Hepatocyte (in vitro differentiated cells): ENCODE measurements around the gene C2CD2L. TPM values are rescaled to one million over a fixed set of nuclear protein-coding genes. Genes with fewer than 3 reads are reported as not detected.

Experiments used
- DNase-seq: peaks from one replicate; pipeline ENCODE4 v3.0.0-alpha.2; 2016; ENCODE audit warnings: low spot score
- H2AFZ ChIP-seq: fragments of 200-600 bp; sonication (generic); 2 replicates; pipeline ENCODE4 v1.6.0; 2016; ENCODE audit warnings: antibody characterized with exemption, mild to moderate bottlenecking
- H3K27ac ChIP-seq: fragments of 200-600 bp; sonication (generic); 2 replicates; pipeline ENCODE4 v1.5.1; 2016; ENCODE audit warnings: mild to moderate bottlenecking
- H3K27me3 ChIP-seq: fragments of 200-600 bp; sonication (generic); 2 replicates; pipeline ENCODE4 v1.6.1; 2016
- H3K36me3 ChIP-seq: fragments of 200-600 bp; sonication (generic); replicated peaks from 2 replicates; pipeline ENCODE4 v1.5.1; 2016; ENCODE audit warnings: low read depth; ENCODE audit not compliant: insufficient read depth
- H3K4me1 ChIP-seq: fragments of 200-600 bp; sonication (generic); 2 replicates; pipeline ENCODE4 v1.5.1; 2016; ENCODE audit warnings: mild to moderate bottlenecking, moderate library complexity; ENCODE audit not compliant: insufficient read depth
- H3K4me2 ChIP-seq: fragments of 200-600 bp; sonication (generic); 2 replicates; pipeline ENCODE4 v1.6.0; 2016
- H3K4me3 ChIP-seq: fragments of 200-600 bp; sonication (generic); 2 replicates; pipeline ENCODE4 v1.5.1; 2016; ENCODE audit warnings: mild to moderate bottlenecking
- H3K79me2 ChIP-seq: fragments of 200-600 bp; sonication (generic); 2 replicates; pipeline ENCODE4 v1.6.0; 2017; ENCODE audit warnings: mild to moderate bottlenecking
- H3K9me2 ChIP-seq: fragments of 200-600 bp; sonication (generic); replicated peaks from 2 replicates; pipeline ENCODE4 v1.6.0; 2017; ENCODE audit warnings: mild to moderate bottlenecking; ENCODE audit not compliant: insufficient read depth
- H3K9me3 ChIP-seq: fragments of 200-600 bp; sonication (generic); 2 replicates; pipeline ENCODE4 v1.5.1; 2016; ENCODE audit warnings: low read depth, mild to moderate bottlenecking
- H4K20me1 ChIP-seq: fragments of 200-600 bp; sonication (generic); 2 replicates; pipeline ENCODE4 v1.6.0; 2016; ENCODE audit warnings: mild to moderate bottlenecking; ENCODE audit not compliant: insufficient read depth, poor library complexity, severe bottlenecking
- CTCF ChIP-seq: fragments of 200-600 bp; sonication (generic); IDR thresholded peaks from 2 replicates; pipeline ENCODE4 v1.5.1; 2016; ENCODE audit warnings: antibody characterized with exemption, mild to moderate bottlenecking; ENCODE audit not compliant: poor library complexity
- EZH2 ChIP-seq: fragments of 200-600 bp; sonication (generic); IDR thresholded peaks from 2 replicates; pipeline ENCODE4 v1.6.1; 2016; ENCODE audit warnings: antibody characterized with exemption, mild to moderate bottlenecking, borderline replicate concordance
- EZH2phosphoT487 ChIP-seq: fragments of 200-600 bp; sonication (generic); IDR thresholded peaks from one replicate; pipeline ENCODE4 v1.6.1; 2018; ENCODE audit warnings: antibody characterized with exemption, mild to moderate bottlenecking, low read depth, moderate library complexity; ENCODE audit not compliant: unreplicated experiment, severe bottlenecking
- WGBS: methylation state at CpG from one replicate; pipeline ENCODE4 v1.1.6; 2016; ENCODE audit warnings: low lambda C conversion rate; ENCODE audit errors: missing lambda C conversion rate; 5-methylcytosine and 5-hydroxymethylcytosine counted together
- polyA plus RNA-seq: library from polyadenylated mRNA; unstranded; fragments of >200 nt; fragmentation: Nextera tagmentation; extraction: Ambion mirVana; gene quantifications from 2 replicates; pipeline ENCODE4 v1.2.1, GENCODE V29; 2016
- total RNA-seq: library from RNA; depleted of rRNA; stranded (reverse); fragments of >200 nt; gene quantifications from 2 replicates; pipeline ENCODE4 v1.2.3, GENCODE V29; 2014

Gene C2CD2L
- total and polyA plus RNA-seq, 2 experiments from 2014 or later: 7.4 to 9.7 TPM

DNA sequence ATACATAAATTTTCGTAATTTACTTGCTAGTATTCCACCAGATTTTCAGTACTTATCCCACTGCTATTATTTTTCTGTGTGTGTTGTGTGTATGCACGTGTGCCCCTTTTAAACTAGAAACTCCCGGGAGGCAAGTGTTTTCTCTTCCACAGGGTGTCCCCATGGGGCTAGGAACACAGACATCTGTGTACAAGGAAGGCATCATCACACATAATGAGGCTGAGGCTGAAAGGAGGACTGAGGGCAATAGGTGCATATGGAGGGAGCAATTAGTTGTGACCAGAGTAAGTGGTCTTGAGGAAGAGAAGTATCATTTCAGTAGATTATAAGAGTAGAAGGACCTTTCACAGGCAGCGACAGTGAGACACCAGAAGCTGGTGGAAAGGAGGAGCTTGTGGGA is 3.4 kb upstream of the C2CD2L start:
- Histone ChIP-seq H3K9me3 (no peaks in the 10 kb centered on the region), H3K4me1 (peaks cover 28% of the 10 kb centered on the region), H3K4me2 (no peak overlapping the region), H3K9me2 (no peaks in the 10 kb centered on the region), H3K4me3 (no peak overlapping the region), H3K36me3 (no peaks in the 10 kb centered on the region), H3K79me2 (peaks cover 27% of the 10 kb centered on the region), H3K27me3 (no peaks in the 10 kb centered on the region), H4K20me1 (no peaks in the 10 kb centered on the region), H2AFZ (no peak overlapping the region), H3K27ac (peak overlapping the region; percentile 97)
- TF ChIP-seq CTCF (no peak), EZH2 (no peak), EZH2phosphoT487 (no peak)
- WGBS: 68% methylated on average over 4 of the region's 4 CpGs
- DNase-seq: no peak

DNA sequence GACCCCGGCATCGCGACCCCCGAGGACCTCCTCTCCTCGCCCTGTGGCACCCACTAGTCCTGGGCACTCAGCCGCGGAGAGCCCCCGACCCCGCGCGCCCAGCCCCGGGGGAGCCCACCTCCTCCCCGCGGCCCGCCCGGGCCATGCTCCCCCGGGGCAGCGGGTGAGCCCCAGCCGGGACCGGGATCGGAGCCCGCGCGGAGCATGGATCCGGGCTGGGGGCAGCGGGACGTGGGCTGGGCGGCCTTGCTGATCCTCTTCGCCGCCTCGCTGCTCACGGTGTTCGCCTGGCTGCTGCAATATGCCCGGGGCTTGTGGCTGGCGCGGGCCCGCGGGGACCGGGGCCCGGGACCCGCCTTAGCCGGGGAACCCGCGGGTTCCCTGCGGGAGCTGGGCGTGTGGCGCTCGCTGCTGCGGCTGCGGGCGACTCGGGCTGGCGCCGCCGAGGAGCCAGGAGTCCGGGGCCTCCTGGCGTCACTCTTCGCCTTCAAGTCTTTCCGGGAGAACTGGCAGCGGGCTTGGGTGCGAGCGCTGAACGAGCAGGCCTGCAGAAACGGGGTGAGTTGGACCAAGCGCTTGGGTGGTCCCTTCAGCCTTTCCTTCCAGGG is 498 bp downstream of the C2CD2L start:
- peaks cover 20% of the 10 kb centered on the region for H3K79me2 ChIP-seq
- peak overlapping the region; percentile 90 for H3K4me2 ChIP-seq
- peak; percentile 39 for DNase-seq
- H3K27ac ChIP-seq: peak overlapping the region; percentile 60
- H3K4me3 ChIP-seq: peak overlapping the region; percentile 86
- no peaks in the 10 kb centered on the region for H3K27me3 ChIP-seq
- no peak for TF ChIP-seq CTCF
- TF ChIP-seq EZH2phosphoT487: no peak
- TF ChIP-seq EZH2: no peak
- 1% methylated on average over 37 of the region's 65 CpGs for WGBS
- H3K36me3 ChIP-seq: no peaks in the 10 kb centered on the region
- no peaks in the 10 kb centered on the region for H3K9me3 ChIP-seq
- peaks cover 27% of the 10 kb centered on the region for H3K4me1 ChIP-seq
- H3K9me2 ChIP-seq: no peaks in the 10 kb centered on the region
- H2AFZ ChIP-seq: peak overlapping the region; percentile 65
- H4K20me1 ChIP-seq: no peaks in the 10 kb centered on the region

GRCh38 chr11:119108146-119108856 is 1.2 kb downstream of the C2CD2L start:
- no peaks in the 10 kb centered on the region for H4K20me1 ChIP-seq
- peak overlapping the region; percentile 65 for H2AFZ ChIP-seq
- H3K79me2 ChIP-seq: peaks cover 19% of the 10 kb centered on the region
- H3K9me2 ChIP-seq: no peaks in the 10 kb centered on the region
- no peaks in the 10 kb centered on the region for H3K9me3 ChIP-seq
- peak overlapping the region; percentile 86 for H3K4me3 ChIP-seq
- H3K4me2 ChIP-seq: peak overlapping the region; percentile 90
- H3K27me3 ChIP-seq: no peaks in the 10 kb centered on the region
- TF ChIP-seq EZH2 (no peak), CTCF (no peak), EZH2phosphoT487 (no peak)
- peak overlapping the region; percentile 60 for H3K27ac ChIP-seq
- peaks cover 21% of the 10 kb centered on the region for H3K4me1 ChIP-seq
- no peaks in the 10 kb centered on the region for H3K36me3 ChIP-seq
- 19% methylated on average over 8 of the region's 8 CpGs for WGBS
- DNase-seq: peak; percentile 43
